NCI-H748 (cell line): ENCODE data around the gene CATSPERB.
"Not testable (repeated sequence)": the region's sequence is repeated elsewhere in the genome, so short reads cannot be mapped to it uniquely, and the experiment has no call there.

Experiments
- DNase-seq: peaks from one replicate; lab custom pipeline; 2025; ENCODE audit not compliant: unreplicated experiment; lab: John Stamatoyannopoulos, UW

Gene CATSPERB, protein sequence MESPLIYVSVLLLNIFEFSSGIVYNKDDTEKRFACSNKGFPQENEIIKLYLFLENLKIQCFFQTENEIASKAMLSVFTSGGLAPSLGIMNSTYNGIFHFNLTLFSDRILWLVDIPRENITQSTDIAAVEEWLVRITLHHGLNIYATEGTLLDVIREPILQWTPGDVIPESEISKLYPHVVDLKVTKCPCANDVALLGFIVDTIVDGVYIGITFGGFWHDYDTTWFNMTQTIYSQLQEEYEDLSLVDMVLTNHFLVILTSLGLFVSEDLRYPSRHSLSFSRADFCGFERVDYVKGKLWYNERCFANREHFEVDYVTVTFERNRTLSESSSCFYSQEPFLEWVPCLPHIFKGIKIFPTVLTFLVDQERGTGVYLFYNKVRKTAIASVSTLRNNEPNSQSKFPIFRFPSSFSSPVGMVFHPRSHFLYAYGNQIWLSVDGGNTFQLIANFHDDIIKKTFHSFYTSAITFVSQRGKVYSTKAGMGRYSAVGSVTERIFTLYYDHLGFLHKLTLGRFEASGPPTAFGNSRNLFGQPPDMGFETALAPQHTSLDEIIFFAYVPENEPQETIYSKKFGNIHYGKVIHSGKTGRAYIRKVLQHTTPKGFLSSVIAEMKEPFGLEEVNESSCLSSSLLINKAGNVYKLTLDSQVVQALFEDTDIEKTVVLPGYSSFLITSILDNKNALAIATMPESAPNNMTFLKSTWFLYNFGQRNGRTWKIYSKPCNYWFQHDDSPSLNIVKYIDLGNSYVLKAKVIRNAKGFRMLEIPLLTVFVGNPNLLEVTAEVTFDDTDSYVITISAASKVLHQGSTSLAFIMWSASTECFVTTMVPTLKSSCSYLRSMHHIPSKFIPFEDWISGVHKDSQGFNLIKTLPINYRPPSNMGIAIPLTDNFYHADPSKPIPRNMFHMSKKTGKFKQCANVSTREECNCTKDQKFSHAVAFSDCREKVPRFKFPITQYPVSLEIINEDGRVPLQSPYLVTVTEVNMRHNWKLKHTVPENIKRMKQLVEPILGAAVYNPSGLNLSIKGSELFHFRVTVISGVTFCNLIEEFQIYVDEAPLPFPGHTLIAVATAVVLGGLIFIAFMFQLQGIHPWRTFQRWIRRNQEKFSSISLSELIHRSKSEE

DNA sequence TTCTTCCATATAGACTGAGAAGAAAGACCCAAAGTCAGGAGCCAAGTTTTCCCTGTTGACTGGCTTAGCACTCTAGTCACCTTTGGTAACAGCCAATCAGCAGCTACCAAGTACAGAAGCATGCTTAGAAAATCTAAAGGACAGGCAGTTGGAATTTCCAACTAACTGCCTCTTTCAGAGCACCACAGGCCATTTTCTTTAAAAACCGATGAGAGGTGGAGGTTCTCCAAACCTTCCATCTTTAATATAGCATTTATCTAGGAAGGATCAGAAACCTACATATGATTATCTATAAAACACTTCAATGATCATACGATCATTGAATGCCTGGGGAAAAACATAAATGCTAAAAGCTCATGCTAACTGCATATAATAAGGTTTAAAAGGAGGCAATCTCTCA, at the start of gene CATSPERB:
CATSPERB (minus strand) TSS at position 101 of the 400 bp plus-strand sequence. CDS start 2,607 bp downstream, outside the sequence.
- DNase-seq: no peak

DNA sequence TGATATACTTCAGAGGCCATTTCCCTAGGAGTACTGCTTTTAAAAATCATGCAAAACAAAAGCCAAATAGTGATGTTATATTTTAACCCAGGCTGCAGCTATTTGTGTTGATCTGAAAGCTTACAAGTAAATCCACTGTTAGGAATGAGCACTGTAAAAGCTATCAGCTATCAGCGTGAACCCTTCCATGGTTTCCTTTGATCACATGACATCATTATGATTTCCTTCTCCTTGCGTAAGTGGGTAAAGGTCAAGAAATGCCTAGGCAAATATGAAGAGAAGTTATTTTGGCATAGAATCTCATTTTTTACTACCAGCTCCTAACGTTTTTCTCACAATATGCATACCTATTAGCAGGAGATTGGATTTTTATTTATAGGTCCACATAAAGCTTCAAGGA, 48.6 kb upstream of the CATSPERB start:
- DNase-seq: no peak

DNA sequence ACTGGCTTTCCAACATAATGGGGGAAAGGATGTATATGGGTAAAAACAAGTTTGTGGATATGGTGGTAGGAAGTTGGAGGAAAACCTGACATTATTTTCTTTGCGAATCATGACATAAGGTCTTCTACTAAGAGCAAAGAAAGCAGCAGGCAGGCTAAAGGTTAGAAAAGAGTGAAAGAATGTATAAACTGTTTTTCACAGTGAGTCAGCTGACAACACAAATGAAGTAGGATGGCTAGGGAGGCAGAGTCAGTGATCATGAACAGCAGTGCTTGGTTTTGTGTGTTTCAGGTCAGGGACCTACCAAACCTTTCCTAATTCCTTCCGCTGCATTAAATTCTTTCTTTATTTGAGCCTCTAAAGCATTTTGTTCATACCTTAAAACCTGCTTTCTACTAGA, 46.3 kb upstream of the CATSPERB start:
- no peak for DNase-seq

DNA sequence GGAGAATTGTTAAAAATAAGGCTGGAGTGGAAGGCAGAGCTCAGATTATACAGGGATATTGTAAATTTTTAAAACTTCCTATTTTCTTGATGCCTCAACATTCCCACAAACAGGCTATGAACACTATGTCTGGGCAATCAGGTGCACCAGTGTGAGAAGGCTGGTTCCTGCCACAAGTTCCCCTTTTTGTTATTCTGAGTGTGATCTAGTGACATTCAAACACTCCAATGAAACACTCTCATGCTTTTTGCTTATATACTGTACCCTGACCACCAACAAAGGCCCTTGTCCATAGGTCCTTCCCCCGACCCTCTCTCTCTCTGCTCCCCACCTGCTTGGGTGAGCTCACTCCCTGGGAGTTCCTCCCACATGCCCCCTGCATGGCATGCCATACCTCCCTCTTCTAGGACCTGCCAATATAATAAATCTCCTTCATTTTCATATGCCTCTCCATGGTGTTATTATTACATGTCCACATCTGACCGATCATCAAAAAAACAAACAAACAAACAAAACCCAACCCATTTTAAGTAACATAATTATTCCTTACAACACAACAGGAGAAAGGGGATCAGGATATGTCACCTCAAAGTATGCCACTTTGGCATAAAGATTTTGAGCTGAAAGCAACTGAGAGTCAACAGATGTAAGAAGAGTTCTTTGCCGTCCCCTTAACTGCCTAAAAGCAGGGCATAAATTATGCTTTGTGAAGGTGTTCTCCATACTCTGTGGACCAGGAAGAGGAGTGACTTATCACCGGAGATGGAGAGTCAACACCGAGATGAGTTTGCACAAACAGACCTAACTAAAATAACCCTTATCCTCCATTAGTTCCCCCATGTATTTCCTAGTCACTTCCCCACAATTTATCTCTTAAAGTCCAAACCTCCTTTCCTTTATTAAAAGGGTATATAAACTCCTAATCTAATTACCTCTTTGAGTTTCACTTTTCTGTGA, 42.5 kb upstream of the CATSPERB start:
- no peak for DNase-seq

DNA sequence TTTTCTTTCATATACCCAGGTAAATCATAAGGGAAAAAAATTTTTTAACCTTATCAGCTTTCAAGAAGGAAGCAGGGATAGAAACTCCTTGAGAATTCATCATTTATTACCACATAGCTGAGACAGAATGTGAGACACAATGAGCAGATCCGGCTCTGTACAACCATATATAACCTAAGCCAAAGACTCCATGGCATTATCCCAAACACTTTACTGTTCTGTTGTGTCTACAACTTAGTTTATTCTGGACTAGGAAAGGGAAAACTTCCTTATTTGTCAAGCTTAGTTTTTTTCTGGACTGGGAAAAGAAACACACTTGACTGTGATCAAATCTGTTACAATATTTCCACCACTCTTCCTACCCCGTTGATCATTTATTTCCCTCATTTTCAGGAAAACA, 38.3 kb upstream of the CATSPERB start:
- DNase-seq: no peak

DNA sequence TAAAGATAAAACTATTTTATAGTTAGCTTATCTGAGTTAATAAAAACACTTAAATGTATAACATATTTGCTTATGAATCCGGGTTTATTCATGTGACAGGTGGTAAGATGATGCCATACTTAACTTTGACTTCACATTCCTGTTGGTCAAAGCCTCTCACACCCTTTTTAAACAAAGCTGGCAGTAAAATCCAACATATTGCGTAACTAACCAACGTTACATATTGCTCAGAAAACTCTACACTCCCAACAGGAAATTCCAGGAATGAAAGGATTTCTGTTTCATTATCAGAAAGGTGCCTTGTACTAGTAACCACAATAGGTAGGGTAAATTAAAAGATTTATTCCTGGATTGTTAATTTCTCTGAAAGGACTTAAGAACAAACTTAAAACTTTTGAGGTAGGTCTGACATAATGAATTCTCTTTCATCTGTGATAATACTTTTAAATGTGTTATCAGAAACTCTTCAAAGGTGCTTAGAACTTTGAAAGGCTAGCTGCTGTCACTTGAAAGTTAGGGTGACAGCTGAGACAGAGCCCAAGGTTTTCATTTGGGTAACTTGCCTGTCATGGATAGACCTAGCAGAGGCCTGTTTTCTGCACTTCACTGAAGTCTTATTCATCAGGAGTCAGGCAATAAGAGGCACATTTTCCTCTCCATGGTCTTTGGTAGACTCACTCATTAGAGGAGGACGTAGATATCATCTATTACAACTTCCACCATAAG, 23.8 kb upstream of the CATSPERB start:
- DNase-seq: no peak

DNA sequence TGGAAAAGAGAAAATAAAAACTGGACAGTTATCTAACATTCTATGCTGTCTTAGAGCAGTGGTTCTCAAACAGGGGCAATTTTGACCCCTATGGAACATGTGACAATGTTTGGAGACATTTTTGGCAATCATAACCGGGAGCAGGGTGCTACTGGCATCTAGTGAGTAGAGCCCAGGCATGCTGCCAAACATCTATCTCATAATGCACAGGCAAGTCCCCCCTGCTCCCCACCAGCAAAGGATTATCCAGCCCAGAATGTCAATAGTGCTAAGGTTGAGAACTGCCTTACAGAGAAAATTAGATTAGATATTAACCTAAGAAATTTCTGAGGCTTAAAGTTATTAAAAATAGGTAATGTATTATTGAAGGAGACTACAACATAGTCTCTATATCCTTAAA, 22.9 kb upstream of the CATSPERB start:
- DNase-seq: no peak

DNA sequence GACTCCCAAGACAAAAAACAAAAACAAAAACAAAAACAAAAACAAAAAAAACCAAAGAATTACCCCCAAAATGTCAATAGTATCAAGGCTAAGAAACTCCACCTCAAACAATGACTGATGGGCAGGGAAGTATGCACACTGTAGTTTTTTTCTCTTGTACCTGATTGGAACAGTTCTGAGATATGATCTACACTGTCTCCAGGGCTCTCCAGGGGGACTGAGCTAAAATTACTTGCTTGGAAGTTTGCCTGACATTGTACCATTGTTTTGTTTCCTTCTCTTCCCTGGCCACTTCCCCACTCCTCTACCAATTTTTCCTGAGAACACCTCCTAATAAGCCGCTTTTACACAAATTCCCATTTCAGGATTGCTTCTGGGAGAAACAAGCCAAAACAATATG, 22.3 kb upstream of the CATSPERB start:
- no peak for DNase-seq

DNA sequence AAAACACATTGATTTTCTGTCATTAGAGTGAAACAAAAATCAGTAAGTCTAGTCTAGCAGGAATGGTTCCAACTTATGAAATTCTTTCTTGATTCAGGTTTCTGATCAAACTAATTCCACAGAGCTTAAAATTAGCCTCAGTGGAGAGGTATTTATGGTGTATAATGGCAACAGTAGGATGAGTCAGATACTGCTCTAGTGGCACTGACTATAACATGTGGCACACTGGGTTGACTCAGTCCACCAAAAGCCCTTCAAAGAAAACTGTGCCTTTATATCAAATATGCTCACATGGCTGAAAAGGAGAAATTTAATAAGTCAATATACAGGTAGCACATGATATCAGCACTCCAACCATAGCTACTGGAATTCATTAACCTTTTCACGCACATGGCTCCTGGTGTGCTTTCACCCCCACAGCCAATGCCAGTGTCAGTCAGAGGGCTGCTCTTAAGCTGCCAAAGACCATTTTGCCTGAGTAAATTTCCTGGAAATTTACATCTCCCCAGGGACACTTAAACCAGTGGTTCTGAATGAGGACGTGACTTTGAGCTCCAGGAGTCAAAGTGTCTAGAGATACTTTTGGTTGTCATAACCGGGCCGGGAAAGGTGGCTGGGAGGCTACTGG, 21.7 kb upstream of the CATSPERB start:
- DNase-seq: no peak

DNA sequence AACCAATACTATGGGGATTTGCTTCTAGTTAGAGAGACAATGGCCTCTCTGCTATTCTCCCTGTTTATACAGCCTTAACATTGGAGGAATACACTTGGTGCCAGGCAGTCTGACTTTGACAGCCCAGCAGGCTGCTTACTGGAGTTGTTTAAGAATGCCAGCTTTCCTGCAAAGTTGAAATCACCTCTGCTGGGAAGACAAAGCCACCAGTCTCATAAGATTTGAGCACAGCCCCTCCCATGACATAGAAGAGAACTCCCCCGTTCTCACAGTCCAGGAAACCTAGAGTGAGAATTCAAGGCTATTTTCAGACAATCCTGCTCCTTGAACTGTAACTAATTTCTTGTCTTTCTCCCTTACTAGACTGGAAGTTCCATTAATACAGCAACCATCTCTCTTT, 21.1 kb upstream of the CATSPERB start:
- DNase-seq: no peak

DNA sequence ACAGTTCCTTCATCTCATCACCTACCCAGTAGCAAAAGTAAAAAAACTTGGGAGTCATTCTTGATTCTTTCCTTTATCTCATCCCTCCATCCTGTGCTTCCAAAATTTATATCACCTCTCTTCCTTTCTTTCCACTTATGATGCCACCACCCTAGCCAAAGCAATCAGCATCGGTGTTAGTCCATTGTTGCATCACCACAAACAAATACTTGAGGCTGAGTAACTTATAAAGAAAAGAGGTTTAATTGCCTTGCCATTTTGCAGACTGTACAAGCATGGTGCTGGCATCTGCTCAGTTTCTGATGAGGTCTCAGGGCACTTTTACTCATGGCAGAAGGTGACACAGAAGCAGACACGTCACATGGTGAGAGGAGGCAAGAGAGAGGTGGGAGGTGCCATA, 19.8 kb upstream of the CATSPERB start:
- no peak for DNase-seq

DNA sequence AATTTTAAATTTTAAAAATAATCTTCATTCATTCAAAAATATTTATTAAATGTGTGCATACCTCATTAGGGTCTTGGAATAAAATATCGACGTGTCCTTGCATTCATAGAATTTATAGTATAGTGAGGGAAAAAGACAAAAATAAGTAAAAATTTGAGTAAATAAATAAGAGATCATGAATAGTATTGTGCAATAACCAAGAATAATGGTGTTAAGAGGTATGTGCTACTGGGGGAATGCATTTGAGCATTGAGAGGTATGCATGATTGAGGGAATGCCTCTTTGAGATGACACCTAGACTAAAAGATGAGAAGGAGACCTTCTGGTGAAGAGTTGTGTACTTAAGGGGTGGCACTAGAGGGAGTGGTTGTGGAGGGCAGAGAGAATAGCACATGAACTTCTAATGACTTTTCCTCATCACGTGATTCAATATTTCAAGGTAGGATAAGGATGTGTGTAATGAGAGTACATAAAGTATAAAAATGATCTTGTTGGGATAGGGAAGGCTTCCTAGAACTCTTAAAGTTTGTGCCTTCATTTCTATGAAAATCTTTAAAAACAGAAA, 18.8 kb upstream of the CATSPERB start:
- no peak for DNase-seq

DNA sequence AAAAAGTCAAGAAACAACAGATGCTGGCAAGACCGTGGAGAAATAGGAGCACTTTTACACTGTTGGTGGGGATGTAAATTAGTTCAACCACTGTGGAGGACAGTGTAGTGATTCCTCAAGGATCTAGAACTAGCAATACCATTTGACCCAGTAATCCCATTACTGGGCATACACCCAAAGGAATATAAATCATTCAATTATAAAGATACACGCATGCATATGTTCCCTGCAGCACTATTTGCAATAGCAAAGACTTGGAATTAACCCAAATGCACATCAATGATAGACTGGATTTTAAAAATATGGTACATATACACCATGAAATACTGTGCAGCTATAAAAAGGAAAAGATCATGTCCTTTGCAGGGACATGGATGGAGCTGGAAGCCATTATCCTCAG, 18.0 kb upstream of the CATSPERB start:
- DNase-seq: no peak

DNA sequence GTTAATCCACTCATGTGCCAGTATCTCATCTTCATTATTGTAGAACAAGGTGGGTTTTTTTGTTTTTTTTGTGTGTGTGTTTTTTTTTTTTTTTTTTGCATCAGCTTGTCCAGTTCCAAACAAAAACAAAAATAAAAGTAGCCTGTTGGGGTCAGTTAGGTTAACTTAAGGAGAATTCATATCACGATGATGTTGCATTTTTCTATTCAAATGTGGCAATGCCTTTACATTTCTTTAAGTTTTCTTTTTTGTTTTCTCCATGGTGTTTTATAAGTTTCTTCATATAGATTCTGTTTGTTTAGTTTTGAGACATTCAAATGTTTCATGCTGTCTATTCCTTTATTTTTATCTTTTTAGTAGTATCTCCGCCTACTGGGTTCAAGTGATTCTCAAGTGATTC, 16.2 kb upstream of the CATSPERB start:
- DNase-seq: no peak

DNA sequence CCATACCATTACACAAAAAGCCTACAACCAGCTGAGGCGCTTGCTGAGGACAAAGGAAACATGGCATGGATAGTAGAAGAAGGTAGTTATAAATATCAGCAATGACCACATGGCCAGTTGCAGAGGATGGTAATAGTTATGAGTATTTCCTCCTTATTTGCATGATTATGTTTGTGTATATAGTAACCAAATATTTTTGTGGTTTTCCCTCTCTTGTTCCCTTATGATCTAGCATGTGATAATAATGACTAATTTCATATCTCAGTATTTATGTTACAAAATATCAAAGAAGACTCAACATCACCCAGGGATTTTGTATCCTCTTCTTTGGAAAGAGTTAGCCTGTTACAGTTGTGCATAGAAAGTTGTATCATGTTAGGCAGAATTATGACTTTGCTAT, 13.5 kb upstream of the CATSPERB start:
- no peak for DNase-seq

DNA sequence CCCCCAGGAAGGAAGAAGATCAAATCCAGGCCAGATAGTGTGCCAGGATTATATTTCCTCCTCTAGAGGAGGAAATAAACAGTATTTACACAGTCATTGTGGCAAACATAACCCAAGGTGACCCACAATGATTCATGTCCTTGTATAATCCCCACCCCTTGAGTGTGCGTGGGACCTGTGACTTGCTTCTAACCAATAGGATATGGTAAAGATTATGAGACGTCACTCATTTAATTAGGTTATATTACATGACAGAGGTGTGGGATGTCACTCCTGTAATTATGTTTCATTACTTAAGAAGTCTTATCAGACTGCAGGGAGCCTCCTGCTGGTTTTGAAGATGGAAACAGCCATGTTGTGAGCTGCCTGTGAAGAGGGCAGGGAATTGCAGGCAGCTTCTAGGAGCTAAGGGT, 12.2 kb upstream of the CATSPERB start:
- DNase-seq: peak; percentile 32

DNA sequence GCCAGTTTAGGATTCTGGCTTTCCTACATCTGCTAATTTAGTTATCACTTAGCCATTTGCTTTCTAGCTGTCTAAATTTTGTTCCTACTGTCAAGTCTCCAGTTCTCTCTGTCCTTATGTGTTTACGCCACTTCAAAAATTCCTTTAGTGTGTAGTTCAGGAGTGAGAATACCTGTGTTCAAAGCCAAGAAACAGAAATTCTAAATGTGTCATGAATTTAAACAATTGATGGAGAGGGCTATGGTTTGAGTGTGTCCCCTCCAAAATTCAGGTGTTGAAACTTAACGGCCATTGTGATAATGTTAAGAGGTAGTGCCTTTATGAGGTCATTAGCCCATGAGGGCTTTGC, 11.4 kb upstream of the CATSPERB start:
- DNase-seq: no peak

DNA sequence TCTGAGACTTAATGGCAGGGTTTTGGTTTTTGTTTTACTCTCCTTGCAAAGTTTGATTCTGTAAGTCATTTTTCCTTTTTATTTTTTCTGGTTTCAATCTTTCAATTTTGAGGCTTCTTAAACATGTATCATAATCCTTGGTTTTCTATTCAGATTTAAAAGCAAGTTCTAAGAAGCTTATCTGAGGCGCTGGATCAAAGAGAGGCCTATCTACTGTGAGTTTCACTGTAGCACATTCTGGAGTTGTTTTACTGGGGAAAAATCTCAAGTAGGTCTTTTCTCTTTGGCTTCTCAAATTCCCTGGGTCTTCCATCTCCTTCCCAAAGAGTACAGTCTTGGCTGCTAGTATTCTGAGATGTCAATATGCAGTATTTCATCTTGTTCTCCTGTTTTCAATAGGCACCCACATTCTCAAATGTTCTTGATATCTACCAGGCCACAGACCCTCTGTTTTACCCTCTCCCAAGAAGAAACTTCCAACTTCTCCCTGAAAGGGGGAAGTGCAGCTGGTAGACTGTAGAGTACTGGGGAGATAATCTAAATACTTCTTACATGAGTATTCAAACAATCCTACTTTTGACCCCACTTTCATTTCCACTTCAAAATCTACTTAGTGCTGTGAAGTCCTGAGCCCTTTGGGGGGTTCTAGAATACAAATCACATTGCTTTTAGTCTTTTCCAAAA, 10.9 kb upstream of the CATSPERB start:
- no peak for DNase-seq

DNA sequence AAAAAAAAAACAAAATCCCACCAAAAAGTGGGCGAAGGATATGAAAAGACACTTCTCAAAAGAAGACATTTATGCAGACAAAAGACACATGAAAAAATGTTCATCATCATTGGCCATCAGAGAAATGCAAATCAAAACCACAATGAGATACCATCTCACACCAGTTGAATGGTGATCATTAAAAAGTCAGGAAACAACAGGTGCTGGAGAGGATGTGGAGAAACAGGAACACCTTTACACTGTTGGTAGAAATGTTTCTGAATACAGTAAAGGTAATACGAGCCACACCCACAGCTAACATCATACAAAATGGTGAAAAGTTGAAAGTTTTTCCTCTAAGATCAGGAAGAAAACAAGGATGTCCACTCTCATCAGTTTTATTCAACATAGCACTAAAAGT, 8.0 kb upstream of the CATSPERB start:
- not testable (repeated sequence) for DNase-seq
